Posterior cingulate gyrus (tissue), 11 donors: ENCODE results near the gene SMAD9.

Source experiments
- DNase-seq, 10 donors: peaks; one replicate each; pipeline versions ENCODE4 v3.0.0 to v3.0.0-alpha.2; 2020 to 2021; ENCODE audit warnings: mixed read lengths in 3 of 10
- intact Hi-C: fragments of 100-400 bp; cut with DNase I; formaldehyde crosslinking; loops from one replicate; pipeline ENCODE4 v1.15.1; 2023

SMAD9 gene

DNA sequence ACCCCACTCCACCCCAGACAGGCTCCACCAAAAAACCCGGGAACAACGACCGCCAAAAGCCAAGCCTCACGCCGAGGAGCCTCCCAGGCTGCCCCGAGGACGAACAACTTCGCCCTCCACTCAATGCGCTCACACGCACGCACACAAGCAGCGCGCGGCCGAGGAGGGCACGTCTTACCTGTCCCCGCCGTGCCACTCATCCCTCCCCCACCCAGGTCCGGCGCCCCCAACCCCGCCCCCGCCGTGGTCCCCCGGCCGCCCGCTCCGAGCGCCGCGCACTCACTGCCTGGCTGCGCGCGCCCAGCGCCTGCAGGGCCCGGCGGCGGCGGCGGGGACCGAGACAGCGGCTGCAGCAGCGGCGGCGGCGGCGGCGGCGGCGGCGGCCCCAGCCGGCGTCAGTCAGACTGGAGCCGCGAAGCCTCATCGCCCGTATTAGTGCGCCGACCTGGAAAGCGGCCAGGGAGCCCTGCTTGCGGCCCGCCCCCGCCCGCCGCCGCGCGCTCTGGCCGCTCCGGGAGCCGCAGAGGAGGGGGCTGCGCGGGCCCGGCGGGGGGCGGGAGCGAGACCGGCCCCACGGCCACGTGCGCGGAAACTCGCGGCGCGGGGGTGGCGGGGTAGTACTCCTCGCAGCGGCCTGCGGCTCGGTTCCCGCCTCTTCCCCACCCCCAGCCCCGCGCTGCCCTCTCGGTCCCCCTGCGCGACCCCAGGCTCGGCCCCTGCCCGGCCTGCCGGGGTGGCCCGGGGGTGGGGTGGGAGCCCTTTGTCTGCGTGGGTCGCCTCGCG lies at the start of gene SMAD9:
TSS of gene SMAD9 (minus strand) at position 406 of the 783 bp plus-strand sequence. CDS start 40,549 bp downstream, outside the sequence.
- intact Hi-C loops: loop anchor here (10.0 kb wide), 1 partner anchor 75 kb away; the partner anchor contains the start of gene ALG5
- peak; percentile 47 to 92 (median 60) for DNase-seq

DNA sequence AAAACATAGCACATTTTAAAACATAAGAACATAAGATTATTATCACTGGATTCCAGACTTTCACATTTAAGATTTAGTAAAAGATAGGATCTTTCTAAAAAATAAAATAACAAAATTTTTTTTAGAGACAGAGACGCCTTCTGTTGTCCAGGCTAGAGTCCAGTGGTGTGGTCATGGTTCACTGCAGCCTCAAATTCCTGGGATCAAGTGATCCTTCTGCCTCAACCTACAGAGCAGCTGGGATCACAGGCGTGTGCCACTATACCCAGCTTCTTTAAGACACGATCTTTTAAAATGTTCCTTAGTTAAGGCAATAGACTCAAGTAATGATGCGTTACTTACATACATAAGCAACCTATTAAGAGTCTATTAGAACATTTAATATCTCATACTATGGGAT lies 46.4 kb upstream of the SMAD9 start:
- intact Hi-C loops: no loop called here
- no peak for DNase-seq

DNA sequence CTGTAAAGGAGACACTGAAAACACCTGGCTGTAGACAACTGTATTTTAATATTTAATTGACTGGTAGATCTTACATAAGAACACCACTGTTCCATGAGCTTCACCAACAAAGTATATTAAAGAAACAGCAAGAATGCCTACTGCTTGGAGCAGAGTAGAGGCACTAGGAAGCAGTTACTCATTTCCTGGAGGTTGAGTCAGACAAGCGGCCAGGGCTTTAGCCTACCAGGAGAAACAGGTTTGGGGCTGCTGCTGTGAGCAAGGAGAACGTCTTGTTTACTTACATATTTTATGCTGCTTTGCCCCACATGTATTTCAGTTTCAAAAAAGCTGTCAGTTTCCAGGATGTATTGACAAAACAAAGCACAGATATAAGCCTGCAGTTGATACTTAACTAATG lies 45.7 kb upstream of the SMAD9 start:
- DNase-seq: no peak
- intact Hi-C loops: no loop called here

- intact Hi-C loops: no loop called here
- no peak for DNase-seq
Observed at GRCh38 chr13:36959456-36960116, 39.5 kb upstream of the SMAD9 start.

- DNase-seq: no peak
- intact Hi-C loops: no loop called here
Observed at GRCh38 chr13:36954542-36954941, 34.5 kb upstream of the SMAD9 start.

GRCh38 chr13:36950920-36951319 lies 30.9 kb upstream of the SMAD9 start:
- intact Hi-C loops: no loop called here
- DNase-seq: no peak

DNA sequence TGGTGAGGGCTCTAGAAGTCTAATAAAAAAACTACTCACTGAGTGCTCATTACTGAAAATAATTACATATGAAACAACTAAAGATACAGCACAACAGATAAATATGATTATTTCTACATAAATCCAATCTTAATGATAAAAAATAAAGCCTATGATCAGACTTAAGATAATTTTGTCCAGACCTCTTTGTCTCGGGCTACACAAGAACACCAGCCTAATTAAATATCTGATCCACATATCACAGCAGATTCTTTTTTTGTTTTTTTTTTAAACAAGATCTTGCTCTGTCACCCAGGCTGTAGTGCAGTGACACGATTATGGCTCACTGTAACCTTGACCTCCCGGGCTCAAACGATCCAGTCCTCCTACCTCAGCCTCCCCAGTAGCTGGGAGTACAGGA lies 30.3 kb upstream of the SMAD9 start:
- no peak for DNase-seq
- intact Hi-C loops: no loop called here

GRCh38 chr13:36945078-36945477 lies 25.0 kb upstream of the SMAD9 start:
- no peak for DNase-seq
- intact Hi-C loops: no loop called here

GRCh38 chr13:36925603-36926002 lies 5.6 kb upstream of the SMAD9 start:
- no peak for DNase-seq
- intact Hi-C loops: no loop called here

GRCh38 chr13:36924001-36924400 lies 4.0 kb upstream of the SMAD9 start:
- intact Hi-C loops: no loop called here
- DNase-seq: no peak

DNA sequence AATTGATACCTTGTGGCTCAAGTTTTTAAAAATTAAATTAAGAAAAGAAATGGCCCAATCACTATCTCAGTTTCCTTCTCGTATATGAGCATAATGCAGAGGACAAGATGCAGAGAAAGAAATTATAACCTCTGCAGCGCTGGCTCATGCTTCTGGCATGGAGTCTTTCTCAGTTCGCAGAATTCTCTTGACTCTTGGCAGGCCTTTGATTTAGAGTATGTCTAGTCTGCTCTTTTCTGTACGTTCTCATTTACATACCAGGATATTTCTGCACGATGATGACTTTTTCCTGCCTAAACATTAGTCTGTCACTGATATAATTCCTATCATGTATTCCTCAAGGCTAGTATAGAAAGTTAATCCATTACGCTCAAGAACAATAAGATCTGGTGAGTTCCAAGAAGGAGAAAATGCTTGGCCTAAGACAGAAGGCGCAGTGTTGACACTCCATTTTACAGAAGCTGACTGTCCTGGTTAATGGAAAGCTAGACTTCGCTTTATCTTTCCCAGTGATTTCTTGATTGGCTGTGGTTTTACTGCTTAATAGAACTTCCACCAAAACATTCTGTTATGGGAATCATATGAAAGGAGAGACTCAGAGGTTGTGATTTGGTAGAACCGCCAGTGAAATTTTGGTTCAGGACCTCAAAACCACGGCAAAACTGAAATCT lies 1.7 kb upstream of the SMAD9 start:
- intact Hi-C loops: no loop called here
- DNase-seq: no peak

DNA sequence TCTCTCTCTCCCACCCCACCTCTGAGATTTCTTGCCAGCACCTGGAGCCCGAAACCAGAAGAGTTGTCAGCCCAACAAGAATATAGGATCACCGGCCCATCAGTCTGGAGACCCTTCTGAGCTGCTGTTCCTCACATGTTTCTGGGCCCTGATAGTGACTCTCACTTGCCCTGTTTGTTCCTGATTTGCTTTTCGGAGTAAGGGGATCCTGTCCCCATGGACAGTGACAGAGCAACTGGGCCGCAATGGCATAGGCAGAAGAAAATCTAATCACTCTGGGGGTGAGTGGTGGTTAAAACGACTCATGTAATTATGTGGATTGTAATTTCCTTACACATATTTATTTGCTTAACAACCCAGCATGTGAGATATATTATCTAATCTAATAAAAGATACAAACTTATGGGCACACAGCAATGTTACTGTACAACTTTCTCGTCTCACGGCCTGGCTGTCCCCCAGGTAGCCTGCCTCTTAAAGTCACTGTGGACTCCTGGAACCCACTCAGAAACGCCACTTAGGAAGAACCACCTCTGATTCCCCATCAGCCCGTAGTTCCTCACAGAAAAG lies 663 bp upstream of the SMAD9 start:
- intact Hi-C loops: no loop called here
- DNase-seq: no peak

DNA sequence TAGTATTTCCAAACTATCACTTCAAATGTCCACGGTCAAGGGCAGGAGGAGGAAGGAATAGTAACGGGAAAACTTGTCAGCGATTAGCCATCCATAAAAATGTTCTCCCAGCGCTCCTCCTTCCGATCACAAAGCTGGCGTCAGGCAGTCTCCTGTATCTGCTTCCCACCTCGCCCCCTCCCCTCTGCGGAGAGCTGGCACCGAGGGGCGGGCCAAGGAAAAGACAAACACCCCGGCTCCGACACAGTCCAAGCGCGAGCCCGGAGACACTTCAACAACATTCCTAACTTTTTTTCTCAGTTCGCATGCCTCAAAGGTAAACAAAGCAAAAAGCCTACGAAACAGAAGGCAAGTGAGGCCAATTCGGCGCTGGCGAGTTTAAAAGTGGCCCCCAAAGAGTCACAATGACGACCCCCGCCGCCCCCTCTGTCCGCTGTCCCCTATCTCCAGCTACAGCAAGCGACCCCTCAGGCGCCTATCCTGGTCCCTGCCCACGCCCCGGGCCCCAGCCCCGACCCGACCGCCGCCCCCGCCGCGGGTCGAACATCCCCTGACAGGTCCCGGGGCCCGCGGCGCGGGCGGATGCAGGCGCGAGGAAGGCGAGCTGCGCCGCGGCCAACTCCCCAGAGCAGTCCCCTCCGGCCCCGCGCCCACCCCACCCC lies 736 bp downstream of the SMAD9 start:
- intact Hi-C loops: loop anchor here (10.0 kb wide), 1 partner anchor 75 kb away; the partner anchor contains the start of gene ALG5
- DNase-seq: peak in 4 of 10 donors; percentile 16 to 69 (median 31)

GRCh38 chr13:36918246-36919131 lies 1.5 kb downstream of the SMAD9 start:
- intact Hi-C loops: loop anchor here (10.0 kb wide), 1 partner anchor 76 kb away; the partner anchor contains the start of gene ALG5
- no peak for DNase-seq

DNA sequence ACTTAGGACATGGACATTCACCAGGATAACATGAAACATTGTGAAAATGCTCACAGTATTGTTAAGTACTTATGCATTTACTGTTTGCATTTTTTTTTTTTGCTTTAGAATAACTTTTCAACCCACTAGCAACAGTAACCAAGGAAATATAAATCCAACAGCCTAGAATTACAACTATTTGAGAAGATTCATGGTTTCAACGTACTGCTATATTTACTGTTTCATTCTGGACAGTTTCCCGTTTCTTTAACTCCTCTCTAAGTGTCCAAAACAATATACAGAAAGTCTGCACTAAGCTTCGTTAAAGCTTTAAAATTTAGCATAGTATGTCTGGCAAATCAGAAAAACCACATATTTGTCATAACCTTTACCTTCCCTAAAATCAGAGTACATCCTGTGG lies 2.7 kb downstream of the SMAD9 start:
- intact Hi-C loops: loop anchor here (10.0 kb wide), 1 partner anchor 77 kb away; the partner anchor contains the start of gene ALG5

DNA sequence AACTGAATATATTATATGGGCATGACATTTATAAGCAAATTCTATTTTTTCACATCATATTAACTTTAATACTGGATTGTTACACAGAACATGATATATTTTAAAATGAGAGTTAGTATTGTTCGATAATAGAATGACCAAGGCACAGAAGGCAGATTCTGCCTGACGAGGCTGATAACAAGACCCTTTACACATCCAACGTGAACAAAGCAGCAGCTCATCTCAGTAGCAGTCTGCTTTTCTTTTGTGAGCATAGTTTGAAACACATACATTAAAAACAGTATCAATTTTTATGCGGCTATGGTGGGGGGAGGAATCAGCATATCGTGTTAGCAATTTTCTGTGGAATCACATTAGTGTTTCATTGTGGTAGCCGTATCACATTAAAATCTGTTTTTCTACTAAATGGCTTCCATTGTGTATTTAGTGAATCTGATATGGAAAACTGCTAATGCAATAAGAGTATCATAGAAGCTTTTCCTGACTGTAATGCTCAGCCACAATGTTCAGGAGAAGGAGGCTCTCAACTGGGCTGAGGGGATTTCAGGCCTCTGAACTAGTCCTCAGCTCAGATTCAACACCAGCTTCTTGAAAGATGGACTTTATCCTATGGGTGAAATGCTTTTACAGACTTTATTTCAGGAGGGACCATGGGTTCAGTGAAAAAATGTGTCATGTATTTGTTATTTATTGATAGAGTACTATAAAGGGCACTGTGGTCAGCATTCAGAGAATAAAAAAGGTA lies 4.0 kb downstream of the SMAD9 start:
- no peak for DNase-seq
- intact Hi-C loops: loop anchor here (10.0 kb wide), 1 partner anchor 79 kb away; the partner anchor contains the start of gene ALG5

More for the DNA sequence above, 2.7 kb downstream of the SMAD9 start:
- no peak for DNase-seq

DNA sequence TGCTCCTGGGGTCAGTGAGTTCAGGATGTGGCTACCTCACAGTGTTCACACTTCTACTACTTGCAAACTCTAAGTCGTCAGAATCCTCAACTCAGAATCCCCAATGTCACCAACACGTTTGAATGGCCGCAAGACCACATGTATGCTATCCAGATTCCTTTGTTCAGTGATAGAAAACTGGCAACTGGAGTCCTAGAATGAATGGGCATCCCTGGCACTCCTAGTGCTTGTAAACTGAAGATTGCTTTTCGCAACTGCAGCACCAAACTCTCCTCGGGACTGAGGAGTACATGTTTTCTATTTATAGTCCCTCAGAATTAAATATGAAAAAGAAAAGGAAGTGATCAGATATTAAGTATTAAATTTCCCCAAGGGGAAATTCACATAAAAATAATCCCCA lies 4.9 kb downstream of the SMAD9 start:
- no peak for DNase-seq
- intact Hi-C loops: loop anchor here (10.0 kb wide), 1 partner anchor 80 kb away; the partner anchor contains the start of gene ALG5

DNA sequence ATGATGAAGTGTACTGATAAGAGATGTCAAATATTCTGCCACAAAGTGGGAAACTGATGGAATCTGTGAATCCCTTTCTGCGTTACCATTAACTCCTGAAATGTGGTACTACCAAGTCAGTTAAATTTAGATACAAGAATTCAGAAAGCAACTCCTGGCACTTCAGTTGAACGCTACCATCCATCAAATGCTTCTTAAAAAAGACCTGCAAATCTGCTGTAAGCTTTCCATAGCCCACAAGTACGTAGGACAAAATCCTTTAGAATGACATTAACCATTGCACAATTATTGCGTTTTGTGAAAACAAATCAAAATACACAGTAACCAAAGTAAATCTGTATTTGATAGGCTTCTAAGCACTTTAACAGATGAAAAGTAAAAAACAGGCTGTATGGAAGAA lies 5.4 kb downstream of the SMAD9 start:
- DNase-seq: no peak
- intact Hi-C loops: loop anchor here (10.0 kb wide), 1 partner anchor 80 kb away; the partner anchor contains the start of gene ALG5
